Measurements from ENCODE around the gene PRSS27.

Gene PRSS27

DNA sequence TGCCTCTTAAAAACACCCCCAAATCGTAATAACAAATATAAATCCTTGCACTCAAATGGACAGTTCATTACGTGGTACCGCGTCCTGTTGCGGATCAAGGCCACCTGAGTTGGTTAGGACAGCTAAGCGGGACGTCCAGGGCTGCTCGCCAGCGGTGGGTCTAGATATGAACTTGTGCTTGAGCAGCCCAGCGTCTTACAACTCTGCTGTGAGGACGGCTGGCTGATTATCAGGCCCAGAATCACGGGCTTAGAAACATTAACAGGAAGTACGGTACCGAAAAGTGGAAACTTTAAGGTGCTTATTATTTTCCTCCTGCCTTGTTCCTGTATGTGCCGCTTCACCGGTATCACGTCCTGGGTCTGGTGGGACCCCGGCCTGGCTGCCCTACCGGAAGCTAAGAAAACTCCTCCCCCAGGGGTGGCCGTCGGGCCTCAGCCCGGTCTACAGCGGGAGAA lies 31.6 kb upstream of the PRSS27 start:
- DNase-seq, result no peak

DNA sequence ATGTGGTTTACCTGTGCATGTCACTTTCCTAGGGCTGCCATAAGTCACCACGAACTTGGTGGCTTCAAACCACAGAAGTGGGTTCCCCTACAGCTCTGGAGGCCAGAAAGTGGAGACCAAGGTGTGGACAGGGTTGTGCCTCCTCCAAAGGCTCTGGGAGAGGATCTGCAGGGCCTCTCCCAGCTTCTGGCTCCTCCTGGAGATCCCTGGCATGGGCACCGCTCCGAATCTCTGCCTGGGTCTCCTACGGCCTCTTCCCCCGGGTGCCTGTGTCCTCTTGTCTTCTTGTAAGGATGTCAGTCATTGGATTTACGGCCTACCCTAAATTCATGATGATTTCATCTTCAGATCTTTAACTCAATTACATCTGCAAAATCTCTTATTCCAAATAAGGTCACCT lies 29.9 kb upstream of the PRSS27 start:
- no peak for DNase-seq

DNA sequence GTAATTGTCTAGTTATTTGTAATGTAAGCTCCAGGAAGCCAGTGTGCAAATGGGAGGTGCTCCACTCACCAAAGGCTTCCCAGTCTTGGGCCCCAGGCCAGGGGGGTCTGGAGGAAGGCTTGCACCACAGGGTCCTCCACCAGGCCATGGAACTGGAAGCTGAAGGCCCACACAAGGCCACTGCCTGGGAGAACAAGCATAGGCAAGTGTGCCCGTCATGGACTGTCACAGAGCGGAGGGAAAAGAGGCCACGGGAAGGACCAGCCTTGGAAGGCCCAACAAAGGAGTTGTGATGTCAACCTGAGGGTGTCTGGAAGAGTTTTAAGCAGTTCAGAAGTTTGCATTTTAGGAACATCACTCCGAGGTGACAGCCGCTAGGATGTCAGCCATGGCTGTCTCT lies 29.5 kb upstream of the PRSS27 start:
- no peak for DNase-seq

DNA sequence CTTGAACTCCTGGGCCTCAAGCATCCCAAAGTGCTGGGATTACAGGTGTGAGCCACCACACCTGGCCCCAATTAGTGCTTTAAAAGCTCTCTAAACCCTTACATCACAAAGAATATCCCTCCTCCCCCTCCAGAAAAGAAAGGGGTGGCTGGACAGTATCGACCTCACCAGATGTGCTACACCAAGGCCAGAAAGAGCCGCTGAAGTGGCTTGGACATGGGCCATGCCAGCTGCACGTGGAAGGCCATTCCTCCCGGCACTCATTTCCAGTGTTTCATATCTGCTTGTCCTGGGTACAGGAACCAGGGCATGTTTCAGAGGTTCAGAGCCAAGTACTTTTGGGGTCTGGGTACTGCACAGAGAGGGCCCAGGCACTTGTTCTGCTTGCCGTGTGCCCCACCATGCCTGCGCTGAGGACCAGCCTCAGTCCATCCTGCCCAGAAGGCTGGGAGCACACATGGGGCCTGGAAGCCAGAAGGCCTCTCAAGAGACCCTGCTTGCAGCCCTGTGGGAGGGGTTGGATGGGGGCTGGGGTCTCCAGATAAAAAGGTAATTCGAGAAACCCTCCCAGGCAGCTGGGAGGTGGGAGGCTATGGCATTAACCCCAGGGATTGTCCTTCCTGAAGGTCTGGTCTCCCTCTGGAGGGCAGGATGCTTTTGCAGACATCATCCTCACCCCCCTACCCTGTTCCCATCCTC lies 28.9 kb upstream of the PRSS27 start:
- no peak for DNase-seq

DNA sequence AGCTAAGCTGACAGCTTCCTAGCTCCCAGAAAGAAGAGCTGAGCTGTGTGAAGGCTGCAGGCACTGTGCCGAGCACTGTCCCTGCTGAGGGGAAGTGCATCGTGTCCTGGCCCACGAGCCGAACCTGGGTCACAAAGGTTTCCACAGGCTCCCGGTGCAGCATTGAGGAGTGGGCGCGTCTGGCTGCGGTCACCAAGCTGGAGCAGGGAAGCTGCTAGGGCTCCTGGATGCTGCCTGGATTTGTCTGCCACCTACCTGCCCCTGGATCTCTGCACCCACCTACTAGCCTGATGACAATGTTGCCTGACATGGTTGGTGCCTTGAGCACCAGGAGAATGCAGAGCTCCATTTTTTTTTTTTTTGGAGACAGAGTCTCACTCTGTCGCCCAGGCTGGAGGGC lies 25.9 kb upstream of the PRSS27 start:
- DNase-seq, result no peak

DNA sequence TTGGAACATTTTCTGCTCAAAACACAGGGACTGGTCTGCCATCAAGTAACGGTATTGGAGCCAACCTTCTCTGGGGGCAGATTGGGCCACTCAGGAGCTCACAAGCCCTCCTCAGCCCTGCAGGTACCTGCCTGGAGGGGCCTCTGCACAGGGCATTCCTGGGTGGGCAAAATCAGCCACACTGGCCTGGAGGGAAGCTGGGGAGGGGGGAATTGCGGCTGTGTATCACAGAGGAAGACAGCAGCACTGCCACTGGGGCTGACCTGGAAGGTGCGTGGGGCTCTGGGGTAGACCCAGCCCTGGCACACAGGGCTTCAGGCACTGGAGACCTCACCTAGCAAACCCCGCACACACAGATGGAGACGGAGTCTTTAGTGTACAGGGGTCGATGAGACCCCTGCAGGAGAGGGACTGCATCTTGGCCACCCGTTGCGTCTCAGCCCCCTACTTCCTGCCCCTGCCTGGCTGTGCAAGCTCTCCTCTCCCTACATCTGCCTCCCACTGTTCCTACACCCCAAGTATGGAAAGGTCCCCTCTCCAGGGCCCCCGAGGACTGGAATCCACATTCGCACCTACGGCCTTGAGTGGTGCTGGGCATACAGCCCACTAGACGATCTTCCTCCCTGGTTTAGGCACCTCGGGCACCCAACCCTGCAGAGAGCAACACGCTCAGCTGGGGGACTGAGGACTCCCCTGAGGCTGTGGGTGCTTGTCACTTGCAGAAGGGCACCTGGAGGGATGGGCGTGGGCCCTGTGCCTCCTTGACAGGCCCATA lies 25.3 kb upstream of the PRSS27 start:
- DNase-seq, result no peak

DNA sequence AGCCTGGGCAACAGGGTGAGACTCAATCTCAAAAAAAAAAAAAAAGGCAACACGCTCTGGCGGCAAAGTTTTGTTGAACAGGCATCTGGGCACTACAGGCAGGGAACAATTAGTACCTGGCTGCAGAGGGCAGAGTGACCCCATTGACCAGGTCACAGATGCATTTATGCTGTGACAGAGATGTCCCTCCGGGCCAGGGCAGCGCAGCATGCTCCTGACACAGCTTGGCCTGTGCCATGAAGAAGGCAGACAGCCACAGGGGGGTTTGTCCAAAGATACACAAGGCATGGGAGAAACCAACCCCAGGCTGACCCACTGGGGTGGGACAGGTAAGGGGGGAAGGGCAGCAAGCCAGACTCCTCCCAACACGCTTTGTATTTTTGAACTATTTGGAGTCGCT lies 24.7 kb upstream of the PRSS27 start:
- no peak for DNase-seq

DNA sequence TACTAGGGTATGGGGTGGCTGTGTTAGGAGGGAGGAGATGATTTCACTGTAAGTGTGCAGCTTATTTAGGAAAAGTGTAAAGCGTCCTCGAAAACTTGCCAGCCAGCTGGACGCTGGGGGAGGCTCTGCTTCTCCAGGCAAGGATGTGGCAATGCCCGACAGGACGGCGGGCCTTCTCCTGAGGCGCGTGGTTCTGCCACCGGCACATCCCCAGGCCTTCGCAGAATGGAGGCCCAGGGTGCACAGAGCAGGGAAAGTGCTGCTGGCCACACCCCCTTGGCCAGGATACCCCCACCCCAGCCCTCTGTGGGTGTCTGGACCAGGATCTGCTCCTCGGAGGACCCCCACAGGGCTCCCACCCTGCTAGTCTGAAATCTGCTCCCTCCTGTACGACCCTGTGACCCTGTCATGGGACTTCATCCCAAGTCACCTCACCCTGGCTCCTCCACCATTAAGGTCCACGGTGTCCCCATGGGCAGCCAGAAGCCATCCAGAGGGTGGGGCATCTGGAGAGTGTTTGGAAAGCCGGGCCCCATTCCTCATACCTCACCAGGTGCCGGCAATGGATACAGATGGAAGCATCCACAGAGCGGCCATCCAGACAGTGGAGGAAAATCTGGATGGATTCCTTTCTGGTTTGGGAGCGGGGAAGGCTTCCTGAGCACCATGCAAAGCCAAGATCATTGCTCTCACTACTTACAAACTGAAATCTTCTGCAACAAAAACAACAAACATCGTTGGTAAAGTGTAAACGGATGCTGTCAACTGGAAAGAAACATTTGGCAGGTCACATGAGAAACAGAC lies 23.2 kb upstream of the PRSS27 start:
- DNase-seq, result no peak

DNA sequence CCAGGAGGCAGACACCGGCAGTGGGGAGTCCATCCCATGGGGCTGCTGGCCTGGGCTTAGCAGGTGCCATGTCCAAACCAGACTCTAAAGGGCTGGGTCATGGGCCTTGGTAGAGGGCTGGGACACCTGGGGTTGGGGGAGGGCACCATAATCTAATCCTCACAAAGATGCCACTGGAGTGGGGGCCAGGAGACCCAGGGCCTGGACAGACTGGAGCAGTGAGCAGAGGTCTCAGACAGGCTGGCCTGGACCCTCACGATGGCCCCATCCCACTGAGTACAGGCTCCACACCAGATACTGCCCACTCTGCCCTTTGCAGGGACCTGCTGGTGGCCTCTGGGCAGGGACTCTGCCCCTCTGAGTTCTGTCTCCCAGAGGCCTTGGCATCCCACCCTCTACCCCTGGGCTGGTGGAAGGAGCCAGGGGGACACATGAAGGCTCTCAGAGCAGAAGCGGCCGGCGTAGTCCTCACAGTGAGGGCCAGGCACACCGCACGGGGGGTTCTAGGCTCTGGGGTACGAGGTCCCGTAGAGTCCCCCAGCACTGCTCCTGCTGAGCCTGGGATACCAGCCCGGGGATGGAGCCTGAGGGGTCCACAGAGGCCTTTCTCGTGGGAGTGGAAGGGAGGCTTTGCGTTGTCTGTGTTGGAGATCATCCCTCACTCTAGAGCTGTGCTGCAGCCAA lies 22.4 kb upstream of the PRSS27 start:
- no peak for DNase-seq

DNA sequence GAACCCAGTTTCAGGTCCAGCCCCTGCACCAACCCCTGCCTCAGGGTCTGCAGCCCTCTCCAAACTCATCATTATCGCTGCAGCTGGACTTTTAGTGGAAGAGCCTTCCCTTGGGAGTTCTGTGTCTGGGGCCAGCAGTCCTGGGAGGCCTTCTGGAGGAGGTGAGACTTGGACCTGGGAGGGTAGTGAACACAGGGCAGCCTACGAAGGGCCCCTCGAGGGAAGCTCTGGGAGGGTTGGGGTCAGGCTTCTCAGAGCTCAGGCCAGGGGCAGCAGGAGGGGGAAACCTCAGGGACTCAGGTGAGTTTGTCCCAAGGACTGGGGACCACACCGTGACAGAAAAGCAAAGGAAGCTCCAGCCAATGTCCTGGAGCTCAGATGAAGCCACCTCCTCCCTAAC lies 21.1 kb upstream of the PRSS27 start:
- no peak for DNase-seq

DNA sequence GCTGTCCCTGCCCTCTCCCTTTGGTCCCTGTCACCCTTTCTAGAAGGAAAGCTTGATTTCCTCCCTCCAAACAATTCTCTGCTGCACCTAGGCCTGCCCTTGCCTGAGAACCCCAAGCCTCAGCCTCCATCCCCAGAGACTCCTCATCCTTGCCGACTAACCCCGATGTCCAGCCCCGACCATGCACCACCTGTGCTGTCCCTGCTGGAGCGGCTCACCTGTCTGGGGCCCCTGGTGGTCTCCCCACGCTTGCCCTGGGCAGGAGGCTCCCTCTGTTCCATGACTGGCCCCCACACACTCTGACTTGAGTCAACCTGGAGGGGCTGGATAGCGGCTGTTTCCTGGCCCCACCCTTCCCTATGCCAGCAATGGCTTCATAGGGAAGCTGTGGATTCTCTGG lies 20.5 kb upstream of the PRSS27 start:
- DNase-seq, result no peak

DNA sequence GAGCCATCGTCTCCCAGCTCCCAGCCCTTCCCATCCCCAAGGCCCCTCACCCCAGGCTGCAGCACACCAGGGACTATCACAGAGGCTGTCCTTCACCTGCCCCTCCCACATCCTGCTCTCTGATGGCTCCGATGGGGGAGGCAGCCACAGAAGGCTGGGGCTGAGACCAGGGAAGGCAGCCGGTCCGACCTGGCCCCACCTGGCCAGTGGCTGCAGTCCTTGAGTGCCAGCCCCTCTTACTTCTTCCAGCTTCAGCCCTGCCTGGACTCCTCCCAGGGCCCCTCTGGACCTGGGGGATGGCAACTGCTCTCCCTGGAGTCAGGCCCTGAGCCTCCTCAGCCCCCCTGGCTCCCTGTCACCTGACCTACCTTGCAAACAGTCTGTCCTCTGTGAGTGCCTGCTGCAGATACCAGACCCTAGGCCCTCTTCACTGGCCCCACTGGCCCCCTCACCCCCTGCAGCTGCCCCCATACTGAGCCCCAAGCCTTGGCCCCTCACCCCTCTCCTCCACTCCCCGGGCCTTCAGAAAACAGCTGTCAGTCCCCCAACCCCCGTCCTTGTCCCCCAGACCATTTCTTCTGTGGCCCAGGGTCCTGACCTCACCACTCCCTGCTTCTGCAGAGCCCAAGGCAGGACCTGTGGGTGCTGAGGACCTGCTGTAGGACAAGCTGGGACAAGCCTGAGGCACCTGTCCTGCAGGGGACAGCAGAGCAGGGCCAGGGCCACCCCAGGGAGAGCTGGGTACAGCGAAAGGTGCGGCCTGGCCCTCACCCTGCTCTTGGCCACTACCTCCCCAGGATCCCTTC lies 19.8 kb upstream of the PRSS27 start:
- DNase-seq, result no peak

DNA sequence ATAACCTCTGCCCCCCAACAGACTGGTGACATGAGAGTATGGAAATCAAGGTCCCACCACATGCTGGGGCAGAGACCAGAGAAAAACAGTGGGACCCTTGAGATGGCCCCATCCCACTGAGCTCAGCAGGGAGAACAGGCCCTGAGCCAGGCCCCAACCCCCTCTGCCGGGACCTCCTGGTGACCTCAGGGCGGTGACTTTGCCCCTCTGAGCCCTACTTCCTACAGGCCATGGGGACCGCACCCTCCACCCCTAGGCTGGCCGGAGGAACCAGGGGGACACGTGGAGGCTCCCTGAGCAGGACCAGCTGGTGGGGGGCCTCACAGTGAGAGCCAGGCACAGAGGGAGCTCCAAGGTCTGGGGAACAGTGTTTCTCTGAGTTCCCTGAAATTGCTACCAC lies 18.6 kb upstream of the PRSS27 start:
- DNase-seq, result no peak

DNA sequence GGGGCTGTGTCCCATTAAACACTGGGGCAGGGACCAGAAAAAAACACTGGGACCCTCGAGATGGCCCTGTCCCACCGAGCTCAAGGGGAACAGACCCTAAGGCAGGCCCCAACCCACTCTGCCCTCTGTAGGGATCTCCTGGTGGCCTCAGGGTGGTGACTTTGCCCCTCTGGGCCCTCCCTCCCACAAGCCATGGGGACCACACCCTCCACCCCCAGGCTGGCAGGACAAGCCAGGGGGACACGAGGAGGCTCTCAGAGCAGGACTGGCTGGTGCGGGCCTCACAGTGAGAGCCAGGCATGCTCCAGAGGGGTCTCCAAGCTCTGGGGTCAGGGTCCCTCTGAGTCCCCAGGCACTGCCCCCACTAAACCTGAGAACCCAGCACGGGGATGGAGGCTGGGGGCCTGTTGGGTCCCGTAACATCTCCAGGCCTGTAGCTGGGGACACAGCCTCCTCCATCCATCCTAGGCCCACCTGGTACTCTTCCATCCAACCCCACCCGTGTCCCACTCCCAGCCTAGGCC lies 17.9 kb upstream of the PRSS27 start:
- no peak for DNase-seq

DNA sequence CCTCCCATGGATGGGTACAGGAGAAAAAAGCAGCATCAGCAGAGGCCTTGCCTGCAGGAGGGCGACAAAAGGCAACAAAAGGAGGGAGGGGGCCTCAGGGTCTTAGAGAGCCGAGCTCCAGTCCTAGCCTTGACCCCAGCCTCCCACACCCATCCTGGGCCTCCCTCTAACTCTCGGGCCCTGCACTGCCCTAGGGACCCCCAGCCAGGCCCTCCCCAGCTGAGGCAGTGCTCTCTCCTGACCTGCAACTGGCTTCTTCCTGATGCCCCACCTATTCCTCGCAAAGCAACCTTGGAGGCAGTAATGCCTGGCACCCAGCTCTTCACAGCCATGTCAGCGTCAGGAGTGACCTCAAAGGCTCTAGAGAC lies 17.2 kb upstream of the PRSS27 start:
- no peak for DNase-seq

DNA sequence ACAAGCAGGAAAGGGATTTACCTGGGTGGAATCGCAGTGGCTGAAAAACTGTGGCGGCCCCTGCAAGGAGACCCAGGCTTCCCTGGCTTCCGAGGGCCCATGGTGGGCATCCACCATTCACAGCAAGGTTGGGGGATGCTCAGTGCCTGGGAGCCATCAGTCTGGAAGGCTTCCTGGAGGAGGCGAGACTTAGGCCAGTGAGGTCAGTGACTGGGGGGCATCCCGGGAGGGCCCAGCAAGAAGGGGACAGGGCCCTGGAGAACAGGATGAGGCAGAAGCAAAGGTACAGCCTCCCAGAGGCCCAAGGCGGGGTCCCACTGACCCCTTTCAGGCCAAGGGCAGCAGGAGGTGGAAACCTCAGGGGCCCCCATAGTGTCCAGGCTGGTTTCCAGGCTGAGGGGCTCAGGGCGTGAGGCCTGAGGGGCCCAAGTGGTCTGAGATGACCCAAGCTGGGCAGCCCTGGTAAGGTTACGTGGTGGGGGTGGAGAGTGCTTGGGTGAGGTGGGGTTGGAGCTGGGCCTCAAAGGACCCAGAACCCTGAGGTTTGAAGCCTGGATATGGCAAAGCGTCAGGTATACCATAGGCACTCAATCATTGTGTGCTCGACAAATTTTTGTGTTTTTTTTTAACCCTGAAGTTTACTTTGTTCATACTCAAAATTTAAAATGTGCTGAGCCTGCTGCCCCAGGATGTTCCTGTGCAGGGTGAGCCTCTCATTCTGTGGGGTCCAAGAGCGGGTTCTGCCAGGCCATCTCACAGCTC lies 16.6 kb upstream of the PRSS27 start:
- no peak for DNase-seq

DNA sequence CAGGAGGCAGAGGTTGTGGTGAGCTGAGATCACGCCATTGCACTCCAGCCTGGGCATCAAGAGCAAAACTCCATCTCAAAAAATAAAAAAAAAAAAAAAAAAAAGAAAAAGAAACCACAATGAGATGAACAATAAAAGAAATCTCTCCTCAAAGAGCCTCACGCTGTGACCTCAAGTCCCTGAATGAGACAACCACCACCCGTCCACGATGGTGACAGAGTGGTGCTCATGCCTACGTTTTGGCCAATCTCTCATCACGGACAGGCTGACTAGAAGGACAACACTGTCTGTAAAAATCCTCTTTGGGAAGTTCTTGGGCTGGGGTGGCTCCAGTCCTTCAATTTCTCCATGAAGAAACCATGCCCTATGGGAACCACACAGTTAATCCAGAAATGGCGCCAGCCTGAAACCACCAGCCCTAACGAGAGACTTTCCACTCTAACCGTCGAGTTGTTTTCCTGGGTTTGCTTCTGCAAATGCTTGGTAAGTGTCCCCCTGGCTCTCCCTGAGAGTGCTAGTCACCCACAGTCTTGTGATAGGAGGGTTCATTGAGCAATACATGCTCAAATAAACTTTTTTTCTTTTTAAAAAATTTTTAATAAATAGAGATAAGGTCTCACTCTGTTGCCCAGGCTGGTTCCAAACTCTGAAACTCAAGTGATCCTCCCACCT lies 15.0 kb upstream of the PRSS27 start:
- no peak for DNase-seq

DNA sequence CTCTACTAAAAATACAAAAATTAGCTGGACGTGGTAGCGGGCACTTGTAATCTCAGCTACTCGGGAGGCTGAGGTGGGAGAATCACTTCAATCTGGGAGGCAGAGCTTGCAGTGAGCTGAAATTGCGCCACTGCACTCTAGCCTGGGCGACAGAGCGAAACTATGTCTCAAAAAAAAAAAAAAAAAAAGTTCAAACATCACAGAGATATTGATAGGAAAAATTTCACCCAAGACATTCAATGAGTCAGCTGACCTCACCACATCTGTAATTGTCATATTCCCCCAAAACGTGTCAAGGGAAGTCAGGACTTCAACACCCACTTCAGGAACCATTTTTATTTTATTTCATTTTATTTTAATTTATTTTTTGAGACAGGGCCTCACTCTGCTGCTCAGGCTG lies 8.0 kb upstream of the PRSS27 start:
- DNase-seq, result no peak

DNA sequence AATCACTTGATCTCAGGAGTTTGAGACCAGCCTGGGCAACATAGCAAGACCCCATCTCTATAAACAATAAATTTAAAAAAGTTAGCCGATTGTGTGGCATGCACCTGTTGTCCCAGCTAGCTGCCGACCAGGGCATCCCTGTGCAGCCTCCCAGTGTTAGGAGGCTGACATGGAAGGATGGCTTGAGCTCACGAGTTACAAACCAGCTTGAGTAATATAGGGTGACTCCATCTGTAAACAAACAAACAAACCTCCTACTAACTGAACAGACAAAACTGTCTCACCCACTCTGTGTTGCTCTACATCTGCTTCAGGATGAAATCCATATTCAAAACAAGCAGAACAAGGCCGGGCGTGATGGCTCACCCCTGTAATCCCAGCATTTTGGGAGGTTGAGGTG lies 6.9 kb upstream of the PRSS27 start:
- DNase-seq, result no peak

DNA sequence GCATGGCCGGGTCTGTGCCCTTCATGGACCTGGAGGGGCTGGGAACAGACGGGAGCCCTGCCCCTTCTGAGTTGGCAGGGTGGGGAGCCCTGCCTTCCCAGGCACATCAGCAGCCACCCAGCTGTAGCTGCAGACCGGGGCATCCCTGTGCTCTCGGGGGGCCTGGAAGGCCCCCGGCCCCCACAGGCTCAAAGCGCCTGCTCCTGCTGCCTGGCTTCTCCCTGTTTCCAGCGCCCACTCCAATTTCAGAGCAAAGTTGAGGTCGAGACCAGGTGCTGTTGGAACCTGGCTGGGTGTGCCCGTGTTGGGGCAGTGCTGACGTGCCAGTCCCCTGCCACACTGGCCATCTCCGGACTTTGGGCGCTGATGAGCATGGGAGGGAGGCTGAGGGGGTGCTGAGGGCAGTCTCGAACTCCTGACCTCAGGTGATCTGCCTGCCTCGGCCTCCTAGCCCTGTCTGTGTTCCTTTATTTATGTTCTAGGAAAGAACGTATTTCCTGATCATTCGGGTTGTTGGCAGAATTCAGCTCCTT lies 4.9 kb upstream of the PRSS27 start:
- no peak for DNase-seq
